Measurements from ENCODE around the gene B4GALT2. TPM values are rescaled to one million over a fixed set of nuclear protein-coding genes. Genes with fewer than 3 reads are reported as not detected.

The B4GALT2 gene
- total RNA-seq: 10 to 100 TPM; 22.3 to 30.3 (median 24.7) TPM

- Histone ChIP-seq H3K9me3 (no peaks in the 10 kb centered on the region), H3K27me3 (no peaks in the 10 kb centered on the region), H3K27ac (no peak within 1 kb of the TSS), H3K36me3 (peaks cover 9 to 14% of the 10 kb centered on the region in 2 donors), H3K4me3 (replicated peaks in 1 of 3) (peak within 1 kb of the TSS in 2 of 3 donors; percentile 30 to 52), H3K4me1 (peaks cover 33 to 46% of the 10 kb centered on the region in 2 donors)
- DNase-seq: peak; percentile 36 to 38
- intact Hi-C loops (cut with DNase I): no loop called here
- 23% methylated on average over 14 to 17 of the region's 54 CpGs for WGBS, 2 donors
- TF ChIP-seq CTCF (IDR thresholded peaks at IDR 0.05) (no peak), POLR2A (IDR thresholded peaks at IDR 0.05) (no peak)
Measured at GRCh38 chr1:43978551-43979260, at the start of gene B4GALT2. Gene B4GALT2 (plus strand): TSS chr1:43979210. CDS start chr1:43981161, 1,951 bp downstream.

- peak in 1 of 2 donors; percentile 22 for DNase-seq
- intact Hi-C loops (cut with DNase I): loop anchor here (5.0 kb wide), 1 partner anchor 403 kb away; no protein-coding TSS in a partner anchor
Measured at GRCh38 chr1:43930168-43930948, 48.7 kb upstream of the B4GALT2 start.

GRCh38 chr1:43930949-43931275 is 48.1 kb upstream of the B4GALT2 start:
- H3K27ac ChIP-seq: no peak overlapping the region
- WGBS, 2 donors: 70 to 84% methylated on average over 4 of the region's 4 CpGs
- intact Hi-C loops (cut with DNase I): loop anchor here (5.0 kb wide), 1 partner anchor 404 kb away; no protein-coding TSS in a partner anchor

More at GRCh38 chr1:43930168-43930948, 48.7 kb upstream of the B4GALT2 start:
- no peak overlapping the region for H3K4me3 ChIP-seq (replicated peaks in 1 of 3)
- no peaks in the 10 kb centered on the region for H3K27me3 ChIP-seq
- WGBS, 2 donors: 93 to 95% methylated on average over 9 to 10 of the region's 10 CpGs
- H3K4me1 ChIP-seq: peaks cover 10 to 22% of the 10 kb centered on the region in 2 donors
- H3K27ac ChIP-seq: no peak overlapping the region
- no peaks in the 10 kb centered on the region for H3K9me3 ChIP-seq
- no peak for TF ChIP-seq POLR2A (IDR thresholded peaks at IDR 0.05)
- TF ChIP-seq CTCF (IDR thresholded peaks at IDR 0.05): peak in 5 of 6 experiments; percentile 0 to 43 (median 33)
- H3K36me3 ChIP-seq: no peaks in the 10 kb centered on the region

GRCh38 chr1:43931711-43932660 is 47.0 kb upstream of the B4GALT2 start:
- Histone ChIP-seq H3K9me3 (no peaks in the 10 kb centered on the region), H3K36me3 (no peaks in the 10 kb centered on the region), H3K27ac (no peak overlapping the region), H3K4me1 (peaks cover 10 to 35% of the 10 kb centered on the region in 2 donors), H3K4me3 (replicated peaks in 1 of 3) (no peak overlapping the region), H3K27me3 (no peaks in the 10 kb centered on the region)
- no peak for TF ChIP-seq CTCF (IDR thresholded peaks at IDR 0.05)
- TF ChIP-seq POLR2A (IDR thresholded peaks at IDR 0.05): no peak
- intact Hi-C loops (cut with DNase I): loop anchor here (5.0 kb wide), 1 partner anchor 405 kb away; no protein-coding TSS in a partner anchor
- no peak for DNase-seq
- 95 to 98% methylated on average over 6 to 12 of the region's 13 CpGs for WGBS, 2 donors

More at GRCh38 chr1:43930949-43931275, 48.1 kb upstream of the B4GALT2 start:
- H3K4me1 ChIP-seq: peaks cover 10 to 28% of the 10 kb centered on the region in 2 donors
- no peaks in the 10 kb centered on the region for H3K9me3 ChIP-seq
- no peaks in the 10 kb centered on the region for H3K36me3 ChIP-seq
- no peak overlapping the region for H3K4me3 ChIP-seq (replicated peaks in 1 of 3)
- DNase-seq: no peak
- TF ChIP-seq CTCF (IDR thresholded peaks at IDR 0.05): no peak
- no peak for TF ChIP-seq POLR2A (IDR thresholded peaks at IDR 0.05)
- no peaks in the 10 kb centered on the region for H3K27me3 ChIP-seq
